HG02938 (cell line): ENCODE data around the gene PITRM1.

Source experiments
- ATAC-seq: cut with Tn5 transposase; IDR thresholded peaks from one replicate; pipeline ENCODE4 v1.9.1; 2021; ENCODE audit warnings: mild to moderate bottlenecking, moderate library complexity; ENCODE audit not compliant: unreplicated experiment

PITRM1 gene

DNA sequence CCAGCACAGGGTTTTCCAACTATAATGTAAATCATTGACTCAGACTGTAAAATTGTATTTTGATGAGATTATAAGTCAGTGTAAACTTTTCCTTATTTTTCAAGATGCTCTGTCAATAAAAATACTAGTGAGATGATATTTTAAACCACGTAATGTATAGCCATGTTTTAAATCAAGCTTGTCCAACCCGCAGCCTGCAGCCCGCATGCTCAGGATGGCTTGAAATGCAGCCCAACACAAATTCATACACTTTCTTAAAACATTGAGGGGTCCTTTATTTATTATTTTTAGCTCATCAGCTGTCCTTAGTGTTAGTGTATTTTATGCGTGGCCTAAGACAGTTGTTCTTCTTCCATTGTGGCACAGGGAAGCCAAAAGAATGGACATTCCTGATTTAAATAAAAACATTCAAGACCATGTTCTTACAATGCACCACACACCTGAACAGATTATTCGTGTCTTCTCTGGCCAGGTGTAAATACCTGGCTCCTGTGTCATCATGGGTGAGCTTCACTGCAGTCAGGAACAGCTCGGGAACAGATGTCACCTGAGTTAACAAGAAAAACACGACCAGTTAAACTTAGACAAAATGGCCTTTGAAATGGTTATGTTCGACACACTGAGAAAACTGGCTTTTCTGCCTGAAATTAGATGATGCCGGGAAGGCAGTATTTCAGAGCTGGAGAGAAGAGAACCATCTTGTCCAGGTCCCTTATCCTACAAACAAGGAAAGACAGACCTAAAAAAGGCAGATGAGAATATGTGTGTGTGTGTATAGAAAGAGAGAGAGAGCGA is 5.9 kb downstream of the PITRM1 start:
- no peak for ATAC-seq

DNA sequence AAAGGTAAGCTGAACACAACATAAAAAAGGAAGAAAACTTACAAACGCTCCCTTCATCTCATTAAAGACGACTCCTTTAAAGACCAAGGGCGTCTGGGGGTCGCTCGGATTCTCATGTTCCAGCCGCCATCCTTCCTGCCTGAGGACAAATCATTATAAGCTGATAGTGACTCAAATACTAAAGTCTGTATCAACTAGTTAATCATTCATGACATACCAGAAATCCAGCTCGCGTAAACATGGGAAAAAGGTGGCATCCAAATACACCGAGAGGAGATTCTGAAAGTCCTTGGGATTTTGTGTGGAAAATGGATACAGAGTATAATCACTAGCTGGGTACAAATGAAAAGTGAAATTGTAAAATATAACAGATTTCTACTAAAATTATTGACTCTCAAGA is 7.4 kb downstream of the PITRM1 start:
- ATAC-seq: no peak

DNA sequence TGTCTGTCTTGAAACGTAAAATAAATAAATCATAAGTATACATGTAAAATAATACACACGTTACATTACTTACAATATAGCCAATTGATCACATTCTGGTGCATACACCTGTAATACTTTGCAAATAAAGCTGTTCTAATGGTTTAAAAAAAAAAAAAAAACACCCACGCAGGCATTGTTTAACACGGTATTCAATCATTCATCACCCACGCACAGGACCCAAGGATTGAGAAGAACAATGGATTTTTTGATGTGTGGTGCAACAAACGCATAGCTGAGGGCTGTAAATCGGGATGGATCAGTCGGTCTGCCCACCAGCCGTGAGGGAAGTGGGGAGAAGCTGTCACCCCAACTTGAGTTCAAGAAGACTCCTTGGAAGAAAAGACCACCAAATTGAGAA is 8.7 kb downstream of the PITRM1 start:
- no peak for ATAC-seq

DNA sequence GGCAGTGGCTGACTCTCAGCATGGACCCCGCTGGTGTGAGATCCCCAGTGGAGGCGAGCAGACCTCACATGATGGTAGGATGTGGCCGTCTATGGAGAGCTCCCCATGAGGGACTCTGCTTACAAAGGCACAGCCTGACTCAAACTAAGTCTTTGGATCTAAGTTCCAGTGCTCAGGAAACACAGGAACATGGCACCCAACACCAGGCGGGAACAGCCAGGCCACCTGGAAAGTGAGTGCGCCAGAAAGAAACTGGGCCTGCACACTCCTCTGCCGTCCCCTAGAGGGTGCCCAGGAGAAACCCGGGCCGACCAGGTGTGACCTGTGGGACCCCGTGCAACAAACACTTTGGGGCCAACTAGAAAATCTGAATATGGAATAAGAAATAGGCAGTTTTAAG is 10.0 kb downstream of the PITRM1 start:
- no peak for ATAC-seq

DNA sequence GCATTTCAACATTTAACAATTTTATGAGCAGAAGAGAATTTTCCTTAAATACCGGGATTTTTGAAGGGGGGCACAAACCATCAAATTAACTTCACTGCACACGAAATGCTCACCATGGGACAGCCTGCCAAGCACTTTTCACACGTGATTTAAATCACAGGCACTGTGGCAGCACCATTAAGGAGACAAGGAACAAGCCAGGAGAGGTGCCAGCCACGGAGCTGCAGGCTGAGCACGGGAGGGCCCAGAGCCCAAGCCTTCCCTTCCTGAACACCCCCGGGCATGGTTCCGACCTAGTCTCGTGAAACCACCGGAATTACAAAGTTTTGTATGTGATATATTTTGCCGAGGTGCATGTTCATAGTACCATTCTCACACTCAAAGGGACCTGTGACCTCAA is 13.4 kb downstream of the PITRM1 start:
- ATAC-seq: no peak

DNA sequence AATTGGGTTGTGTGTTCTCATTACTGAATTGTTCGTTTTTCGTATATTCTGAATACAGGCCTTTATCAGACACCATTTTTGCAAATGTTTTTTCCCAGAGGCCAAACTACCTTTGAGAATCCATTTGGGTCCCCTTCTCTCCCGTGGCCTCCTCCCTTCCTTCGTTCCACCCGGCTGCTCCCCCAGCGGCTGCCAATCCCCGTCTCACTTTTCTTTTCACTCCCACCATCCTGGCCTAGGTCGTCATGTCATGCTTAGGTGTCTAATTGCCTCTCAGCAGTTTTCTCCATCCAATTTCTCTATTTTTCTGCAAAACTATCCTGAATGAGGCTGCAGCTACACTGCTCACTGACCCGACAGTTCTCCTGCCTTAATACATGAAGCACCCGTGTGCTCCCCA is 17.9 kb downstream of the PITRM1 start:
- ATAC-seq: no peak

DNA sequence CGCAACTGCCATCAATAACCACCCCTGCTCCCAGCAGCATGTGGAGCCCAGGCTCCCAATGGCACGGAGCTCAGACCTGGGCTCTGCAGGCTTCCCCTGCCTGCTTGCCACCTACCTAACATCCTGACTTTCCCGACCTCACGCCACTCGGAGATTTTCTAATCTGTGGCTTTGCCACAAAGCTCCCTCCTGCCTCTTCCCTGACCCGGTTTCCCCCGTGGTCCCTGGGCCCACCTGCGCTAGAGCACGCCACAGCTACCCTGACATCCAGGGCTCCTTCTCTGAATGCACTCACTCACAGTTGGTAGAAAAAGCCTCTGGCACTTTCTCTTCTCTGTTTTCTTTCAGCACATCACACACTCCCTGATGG is 20.0 kb downstream of the PITRM1 start:
- no peak for ATAC-seq

DNA sequence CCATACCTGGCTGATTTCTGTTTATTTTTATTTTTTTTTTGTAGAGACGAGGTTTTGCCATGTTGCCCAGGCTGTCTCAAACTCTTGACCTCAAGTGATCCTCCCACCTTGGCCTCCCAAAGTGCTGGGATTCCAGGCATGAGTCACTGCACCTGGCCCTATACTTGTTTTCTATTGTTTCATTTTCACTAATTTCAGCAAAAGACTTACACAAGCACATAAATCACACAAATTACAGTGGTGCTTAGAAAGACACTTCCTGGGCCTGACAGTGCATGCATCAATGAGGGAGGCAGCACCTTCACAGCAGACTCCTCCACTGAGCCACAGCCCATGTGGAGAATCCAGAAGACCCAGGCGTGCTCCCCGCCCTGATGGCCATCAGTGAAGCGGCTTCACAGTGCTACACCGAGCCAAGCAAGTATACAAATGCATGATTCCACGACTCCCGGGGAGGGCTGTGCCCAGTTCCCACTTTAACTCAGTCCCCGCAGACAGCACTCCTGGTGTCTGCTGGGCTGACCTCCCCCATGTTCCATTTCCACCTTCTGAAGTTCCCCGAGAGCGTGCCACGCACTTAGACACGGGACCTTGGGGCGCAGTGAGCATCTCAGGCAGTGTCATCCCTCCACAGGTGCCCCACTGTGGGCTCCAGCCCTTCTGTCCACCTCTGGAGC is 20.6 kb downstream of the PITRM1 start:
- ATAC-seq: no peak

DNA sequence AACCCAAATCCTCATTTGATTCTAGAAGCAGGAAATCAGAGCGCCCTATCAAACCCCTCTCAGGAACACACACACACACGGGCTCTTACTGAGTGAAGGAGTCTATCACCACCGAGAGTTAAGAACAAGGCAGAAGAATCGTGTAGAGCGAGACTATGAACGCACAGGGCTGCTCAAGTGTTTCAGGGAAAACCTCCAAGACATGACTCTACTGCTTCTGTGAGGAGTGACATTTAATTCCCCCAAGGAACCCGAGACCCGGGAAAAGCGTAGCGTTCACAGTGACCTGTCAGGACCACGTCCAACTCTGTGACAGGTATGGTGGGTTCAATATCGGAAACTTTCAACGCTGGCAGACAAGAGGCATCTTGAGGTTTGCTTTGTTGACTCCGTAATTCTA is 21.6 kb downstream of the PITRM1 start:
- no peak for ATAC-seq

DNA sequence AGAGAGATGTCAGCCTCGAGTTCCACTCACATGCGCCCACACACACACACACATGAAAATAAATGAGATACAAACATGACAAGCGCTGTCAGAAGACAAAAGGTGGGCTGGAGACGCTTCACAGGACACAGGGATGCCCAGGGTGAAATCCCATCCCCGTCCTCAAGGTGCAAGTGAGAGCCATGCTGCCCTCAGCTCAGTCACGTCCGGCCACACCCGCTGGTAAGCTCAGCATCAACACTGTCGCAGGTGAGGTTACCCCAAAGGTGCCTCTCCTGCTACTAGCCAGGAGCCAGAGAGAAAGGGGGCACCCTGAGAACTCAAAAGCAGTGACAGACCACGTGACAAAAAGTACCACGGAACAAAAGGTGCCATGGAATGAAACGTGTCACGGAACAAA is 22.2 kb downstream of the PITRM1 start:
- ATAC-seq: no peak

DNA sequence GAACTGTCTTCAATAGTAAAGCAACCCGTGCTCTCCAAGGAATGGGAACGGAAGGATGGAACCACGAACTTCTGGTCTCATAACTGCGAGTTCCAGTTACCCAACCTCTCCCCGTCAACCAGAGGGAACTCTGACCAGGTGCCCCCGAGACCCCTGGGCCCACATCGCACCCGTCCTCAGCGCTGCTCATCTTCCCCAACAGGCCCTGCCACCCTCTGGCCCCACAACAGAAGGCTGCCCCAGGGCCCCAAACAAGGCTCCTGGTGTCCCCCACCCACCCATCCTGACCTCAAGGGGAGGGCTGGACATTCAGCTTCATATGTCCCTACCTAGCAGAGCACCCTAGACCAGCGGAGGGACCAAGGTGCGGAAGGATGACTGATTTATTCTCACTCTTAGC is 22.7 kb downstream of the PITRM1 start:
- no peak for ATAC-seq

DNA sequence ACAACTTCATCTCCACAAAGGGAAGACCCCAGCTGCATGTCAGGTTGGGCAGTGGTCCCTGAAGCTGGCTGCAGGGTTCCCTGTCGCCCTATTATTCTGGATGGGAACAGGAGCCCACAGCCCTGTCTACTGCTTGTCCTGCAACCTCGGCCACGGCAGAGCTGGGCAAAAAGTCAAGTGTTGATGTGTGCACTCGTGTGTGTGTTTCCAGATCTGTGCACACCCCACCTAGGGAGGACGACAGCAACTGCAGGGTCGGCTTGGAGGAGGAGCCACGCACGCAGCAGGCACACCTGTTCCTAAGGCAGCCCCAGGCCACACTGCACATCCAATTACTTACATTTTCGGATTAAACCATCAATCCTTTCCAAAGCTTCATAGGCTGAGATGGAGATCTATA is 23.6 kb downstream of the PITRM1 start:
- no peak for ATAC-seq

DNA sequence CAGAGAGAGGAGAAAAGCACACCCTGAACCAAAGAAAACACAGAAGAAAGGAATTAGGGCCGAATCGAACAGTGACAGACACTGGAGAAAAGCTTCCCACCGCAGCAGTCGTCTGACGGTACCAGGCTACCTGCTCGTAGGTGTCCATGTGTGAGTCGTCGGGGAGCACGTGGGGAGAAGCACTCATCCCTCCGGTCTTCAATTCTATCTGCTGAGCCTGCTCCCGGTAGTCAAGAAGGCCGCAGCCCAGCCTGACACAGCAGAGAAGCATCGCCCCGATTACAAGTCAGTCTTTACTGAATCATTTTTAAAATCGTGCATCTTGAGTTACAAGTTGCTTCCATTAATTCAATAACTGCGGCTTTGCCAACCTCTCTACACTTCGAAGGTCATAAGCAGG is 24.5 kb downstream of the PITRM1 start:
- no peak for ATAC-seq

DNA sequence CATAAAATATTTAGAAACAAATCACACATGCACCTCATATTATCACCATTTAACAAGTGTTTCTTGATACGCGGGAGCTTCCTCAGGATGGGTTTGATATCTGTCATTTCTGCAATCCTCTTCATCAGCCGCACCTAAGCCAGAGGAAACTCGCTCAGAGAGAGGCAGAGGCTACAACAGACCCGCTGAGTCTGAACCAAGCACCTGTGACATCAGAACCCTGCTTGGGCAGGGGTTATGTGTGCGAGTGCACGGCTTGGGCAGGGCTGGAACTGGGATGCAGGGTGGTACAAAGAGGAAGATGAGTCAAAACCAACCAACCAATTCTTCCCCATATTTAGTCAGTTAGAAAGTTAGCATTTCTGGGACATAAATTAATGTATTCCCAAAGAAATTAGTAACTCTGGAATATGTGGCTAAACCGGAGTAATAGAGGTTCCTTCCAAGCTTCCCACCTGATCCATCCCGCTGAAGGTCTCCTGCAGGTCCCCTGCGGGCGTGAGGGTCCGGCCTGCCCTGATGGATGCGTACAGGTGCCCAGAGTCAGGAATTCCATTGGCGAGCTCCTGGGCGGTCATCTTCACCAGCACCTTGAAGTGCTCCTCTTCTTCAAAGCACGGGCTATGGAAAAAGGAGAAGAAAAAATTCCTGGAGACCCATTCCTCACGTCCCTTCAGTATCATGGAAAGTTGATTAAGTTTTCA is 25.3 kb downstream of the PITRM1 start:
- ATAC-seq: no peak

DNA sequence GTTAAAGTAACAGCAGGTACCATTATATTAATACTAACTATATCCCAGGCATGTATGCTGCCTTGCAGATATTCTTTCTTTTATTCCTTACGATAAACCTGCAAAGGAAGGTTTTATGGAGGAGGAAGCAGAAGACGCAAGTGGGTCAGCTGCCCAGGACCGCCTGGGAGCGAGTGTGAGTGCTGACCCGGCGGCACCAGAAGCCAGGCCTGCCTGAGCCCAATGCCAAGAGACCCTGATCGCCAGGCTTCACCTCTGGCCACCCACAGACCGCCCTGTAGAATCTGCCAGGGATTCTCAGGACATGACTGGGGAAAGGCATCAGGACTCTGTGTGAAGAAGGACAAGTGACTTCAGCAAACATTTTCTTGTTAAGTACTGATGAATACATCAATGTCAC is 26.3 kb downstream of the PITRM1 start:
- no peak for ATAC-seq

DNA sequence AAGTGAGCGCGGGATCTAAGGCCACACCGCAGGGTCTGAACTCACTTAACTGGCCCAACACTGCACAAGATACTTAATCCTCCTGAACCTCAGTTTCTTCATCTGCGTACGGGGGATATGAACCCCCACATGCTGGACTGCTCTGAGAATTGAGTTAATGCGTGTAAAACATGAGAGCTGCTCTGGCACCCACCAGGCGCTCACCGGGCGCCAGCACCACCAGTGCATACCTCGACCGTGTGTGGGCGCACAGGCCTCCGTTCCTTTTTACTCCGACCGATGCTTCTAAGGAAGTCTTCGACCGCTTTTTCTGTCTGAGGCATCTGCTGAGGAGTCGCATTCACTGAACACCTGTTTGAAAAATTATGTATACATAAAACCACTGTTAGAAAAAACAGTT is 27.2 kb downstream of the PITRM1 start:
- ATAC-seq: no peak

DNA sequence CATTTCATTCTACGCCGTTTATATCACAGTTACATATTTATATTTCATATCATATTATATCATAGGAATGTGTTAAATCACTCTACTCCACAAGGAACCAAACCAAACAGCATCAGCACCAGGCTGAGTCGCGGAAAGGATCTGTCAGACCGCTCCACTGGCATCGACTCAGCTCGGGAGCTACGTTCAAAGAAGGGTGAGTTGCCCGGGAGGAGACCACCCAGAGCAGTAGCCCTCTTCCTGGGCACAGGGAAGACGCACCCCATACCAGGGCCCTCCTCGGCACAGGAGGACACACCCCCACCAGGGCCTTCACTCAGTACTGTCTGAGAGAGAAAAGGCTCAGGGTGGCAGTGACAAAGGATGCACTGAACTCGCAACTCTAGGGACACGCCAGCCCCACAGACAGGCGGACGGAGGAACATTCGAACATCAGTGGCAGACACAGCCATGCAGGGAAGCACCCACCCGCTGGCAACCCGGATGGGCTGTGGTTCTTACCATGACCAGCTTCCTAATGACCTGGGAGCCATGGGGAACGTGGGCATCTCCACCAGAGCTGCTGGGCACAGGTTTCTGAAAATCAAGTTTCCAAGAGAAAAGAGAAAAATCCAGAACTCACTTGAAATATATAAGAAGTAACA is 28.7 kb downstream of the PITRM1 start:
- ATAC-seq: no peak

DNA sequence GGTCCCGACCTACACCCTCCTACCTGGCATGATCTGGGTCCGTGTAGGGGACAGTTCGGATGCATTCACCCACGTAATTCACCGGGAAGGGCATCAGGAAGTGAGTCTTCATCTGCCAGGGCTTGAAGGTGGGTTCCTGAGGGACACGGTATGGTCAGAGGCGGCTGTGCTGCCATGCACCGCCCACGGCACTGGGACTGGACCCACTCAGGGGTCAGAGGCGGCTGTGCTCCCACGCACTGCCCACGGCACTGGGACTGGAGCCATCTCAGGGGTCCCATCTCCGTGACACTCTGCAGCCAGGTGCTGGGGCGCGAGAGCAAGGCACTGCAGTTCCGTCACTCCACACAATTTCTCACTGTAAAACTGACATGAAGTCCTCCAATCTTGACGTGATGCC is 29.2 kb downstream of the PITRM1 start:
- no peak for ATAC-seq

DNA sequence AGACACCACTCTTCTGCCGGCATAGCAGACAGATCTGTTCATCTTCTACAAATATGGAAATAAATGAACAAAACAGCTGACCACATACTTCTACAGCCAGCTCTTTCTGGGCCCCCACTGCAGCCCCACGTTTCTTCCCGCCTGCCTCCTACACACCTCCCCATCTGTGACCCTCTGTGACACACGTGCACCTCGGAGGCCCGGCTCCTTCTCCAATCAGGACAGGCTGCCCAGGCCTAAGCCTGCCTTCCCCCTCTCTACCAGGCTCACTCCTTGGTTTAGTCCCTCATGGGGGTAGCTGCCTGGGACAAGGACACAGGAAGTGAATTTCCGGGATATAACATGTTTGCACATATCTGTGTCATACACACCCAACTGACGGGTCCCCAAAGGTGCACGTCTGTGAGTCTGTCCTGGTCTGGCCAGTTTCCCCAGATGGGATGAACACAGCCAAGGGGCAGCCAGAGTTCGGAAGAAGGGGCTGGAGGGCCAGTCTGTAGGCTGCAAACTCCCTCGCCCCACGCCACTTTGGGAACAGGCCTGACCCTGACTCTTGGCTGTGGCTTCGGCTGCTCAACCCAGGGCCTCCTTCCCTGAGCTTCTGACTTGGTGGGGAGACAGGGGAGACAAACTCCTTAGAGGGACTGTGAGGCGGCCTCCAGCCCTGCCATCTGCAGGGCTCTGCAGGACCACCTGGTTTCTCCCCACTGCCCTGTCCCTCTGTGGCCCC is 30.3 kb downstream of the PITRM1 start:
- ATAC-seq: no peak

DNA sequence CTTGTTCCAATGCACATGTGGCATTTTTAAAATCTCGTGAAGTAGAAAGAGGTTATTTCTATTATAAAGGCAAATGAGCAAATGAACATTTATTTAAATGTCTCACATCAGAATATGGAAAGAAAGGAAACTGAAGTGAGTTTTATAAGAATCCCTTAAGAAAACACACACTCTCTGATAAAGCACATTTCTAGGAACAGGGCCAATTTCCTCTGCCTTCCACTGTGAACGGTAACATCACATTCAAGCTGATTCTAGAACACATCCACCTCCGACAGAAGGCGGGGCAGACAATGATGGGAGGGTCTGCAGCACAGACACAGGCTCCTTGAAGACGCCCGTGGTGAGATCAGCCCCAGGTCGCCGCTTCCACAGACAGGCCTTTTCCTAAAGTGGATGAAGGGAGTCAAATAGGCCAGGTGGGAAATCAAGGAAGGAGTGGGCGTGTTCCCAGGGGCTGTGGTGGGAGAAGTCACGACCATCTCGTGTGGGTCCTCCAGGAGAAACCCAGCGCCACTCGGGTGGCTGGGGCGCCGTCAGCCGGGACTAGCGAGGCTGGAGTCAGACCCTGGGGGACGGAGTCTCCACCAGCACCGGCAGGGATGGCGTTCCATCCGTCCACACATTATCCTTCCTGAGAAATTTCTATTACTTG is 31.1 kb downstream of the PITRM1 start:
- no peak for ATAC-seq

DNA sequence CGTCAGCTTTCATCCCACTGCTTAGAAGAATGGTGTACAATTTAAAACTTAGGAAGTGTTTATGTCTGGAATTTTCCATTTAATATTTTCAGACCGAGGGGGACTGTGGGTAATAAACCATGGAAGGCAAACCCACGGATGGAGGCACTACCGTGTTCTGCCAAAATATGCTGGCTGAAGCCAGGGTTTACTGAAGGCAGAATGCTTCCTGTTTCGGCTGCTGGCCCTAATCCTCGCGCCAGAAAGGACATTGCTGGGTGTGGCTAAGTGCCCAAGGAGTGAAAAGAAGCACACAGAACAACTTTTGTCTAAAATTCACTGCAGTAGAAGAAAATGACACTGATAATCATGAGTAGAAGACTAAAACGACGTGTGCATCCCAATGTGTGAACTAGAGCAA is 32.3 kb downstream of the PITRM1 start:
- ATAC-seq: no peak
